T-helper 2 cell treated with Interferon-gamma antibody and Interleukin-4, amounts not matched to agents 5 μg/mL and 100 μg/mL, for 36 hours (primary cell): ENCODE data around the gene HOXC10.

Experiments
- DNase-seq: peaks from one replicate; pipeline ENCODE4 v3.0.0; 2021; ENCODE audit warnings: low spot score
- H3K27ac Mint-ChIP-seq: one replicate; pipeline ENCODE4 v1.8.0; 2021; ENCODE audit warnings: mild to moderate bottlenecking, mixed read lengths
- H3K27me3 Mint-ChIP-seq: one replicate; pipeline ENCODE4 v1.8.0; 2021; ENCODE audit warnings: low read depth, mixed read lengths
- H3K36me3 Mint-ChIP-seq: one replicate; pipeline ENCODE4 v1.8.0; 2021; ENCODE audit warnings: low read depth, mixed read lengths
- H3K4me1 Mint-ChIP-seq: one replicate; pipeline ENCODE4 v1.8.0; 2021; ENCODE audit warnings: low read depth, mixed read lengths
- H3K4me3 Mint-ChIP-seq: one replicate; pipeline ENCODE4 v1.8.0; 2022; ENCODE audit warnings: mild to moderate bottlenecking, moderate library complexity, mixed read lengths
- H3K9me3 Mint-ChIP-seq: one replicate; pipeline ENCODE4 v1.8.0; 2021; ENCODE audit warnings: mixed read lengths

HOXC10 gene

DNA sequence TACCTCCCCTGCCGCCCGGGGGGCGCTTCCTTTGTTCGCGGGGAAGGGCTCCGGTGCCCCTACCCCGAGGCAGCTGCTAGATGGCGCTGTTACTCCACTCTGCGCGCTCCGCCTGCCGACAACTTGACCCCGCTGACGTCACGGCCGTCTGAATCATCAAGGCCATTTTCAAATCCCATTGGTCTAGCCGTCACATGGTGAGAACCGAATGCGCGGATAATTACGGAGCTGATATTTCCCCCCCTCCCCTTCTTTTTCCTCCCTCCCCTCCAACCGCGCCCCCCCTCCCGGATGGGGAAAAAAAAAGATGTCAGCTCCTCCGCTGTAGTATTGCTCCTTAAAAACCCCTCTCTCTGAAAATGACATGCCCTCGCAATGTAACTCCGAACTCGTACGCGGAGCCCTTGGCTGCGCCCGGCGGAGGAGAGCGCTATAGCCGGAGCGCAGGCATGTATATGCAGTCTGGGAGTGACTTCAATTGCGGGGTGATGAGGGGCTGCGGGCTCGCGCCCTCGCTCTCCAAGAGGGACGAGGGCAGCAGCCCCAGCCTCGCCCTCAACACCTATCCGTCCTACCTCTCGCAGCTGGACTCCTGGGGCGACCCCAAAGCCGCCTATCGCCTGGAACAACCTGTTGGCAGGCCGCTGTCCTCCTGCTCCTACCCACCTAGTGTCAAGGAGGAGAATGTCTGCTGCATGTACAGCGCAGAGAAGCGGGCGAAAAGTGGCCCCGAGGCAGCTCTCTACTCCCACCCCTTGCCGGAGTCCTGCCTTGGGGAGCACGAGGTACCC is at the start of gene HOXC10:
Gene HOXC10 (plus strand): TSS at position 246 of the 791 bp plus-strand sequence. CDS start 114 bp downstream, at position 360.
- Mint-ChIP-seq H3K4me3 (peak within 1 kb of the TSS; percentile 52), H3K4me1 (peaks cover 24% of the 10 kb centered on the region), H3K9me3 (no peaks in the 10 kb centered on the region), H3K27me3 (peaks cover 95% of the 10 kb centered on the region), H3K36me3 (no peaks in the 10 kb centered on the region), H3K27ac (peak within 1 kb of the TSS; percentile 77)
- DNase-seq, result peak; percentile 74

DNA sequence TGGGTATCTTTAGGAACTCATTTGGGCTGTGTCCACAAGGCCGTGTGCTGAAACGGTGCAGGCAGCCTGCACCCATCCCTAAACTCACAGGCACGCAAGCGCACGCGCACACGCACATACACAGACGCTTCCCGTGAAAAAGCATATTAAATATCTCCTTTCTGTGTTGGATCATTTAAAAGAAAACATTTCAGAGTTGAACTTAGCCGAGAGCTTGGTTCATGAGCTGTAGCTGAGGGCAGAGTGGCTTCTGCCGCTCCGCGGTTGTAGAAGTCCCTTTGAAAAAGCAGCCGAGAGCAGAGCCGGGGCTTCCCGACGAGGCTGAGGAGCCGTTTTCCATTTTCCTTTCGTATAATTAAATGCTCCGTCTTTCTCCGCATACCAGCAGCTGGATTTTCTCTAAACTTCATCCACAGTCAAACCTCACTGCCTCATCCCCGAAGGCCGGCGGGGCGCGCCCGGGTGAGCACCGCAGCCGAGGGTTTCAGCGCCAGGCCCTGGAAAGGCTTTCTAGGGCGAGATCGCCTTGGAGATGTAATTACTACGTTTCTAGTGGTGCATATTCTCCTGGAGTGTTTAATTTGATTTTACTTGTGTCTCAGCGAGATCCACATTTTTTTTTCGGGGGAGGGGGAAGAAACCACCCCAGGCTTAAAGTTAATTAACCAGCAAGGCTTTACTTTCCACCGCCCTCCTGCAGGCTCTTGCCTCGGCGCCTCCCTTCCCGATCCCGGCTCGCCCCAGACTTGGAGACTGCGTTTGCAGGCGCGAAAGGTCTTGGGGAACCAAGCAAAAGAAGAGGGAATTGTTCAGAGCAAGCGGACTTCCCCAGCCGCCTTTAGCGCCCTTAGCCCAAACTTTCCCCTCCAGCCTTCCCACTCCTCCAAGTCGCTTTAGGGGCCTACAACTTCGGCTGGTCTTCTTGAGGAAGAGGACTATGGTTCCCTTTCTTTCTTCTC is 49.3 kb upstream of the HOXC10 start:
- no peak for DNase-seq
- Mint-ChIP-seq H3K4me1 (no peaks in the 10 kb centered on the region), H3K9me3 (no peaks in the 10 kb centered on the region), H3K27me3 (peaks cover 93% of the 10 kb centered on the region), H3K27ac (no peak overlapping the region), H3K4me3 (no peak overlapping the region), H3K36me3 (peaks cover 2% of the 10 kb centered on the region)

DNA sequence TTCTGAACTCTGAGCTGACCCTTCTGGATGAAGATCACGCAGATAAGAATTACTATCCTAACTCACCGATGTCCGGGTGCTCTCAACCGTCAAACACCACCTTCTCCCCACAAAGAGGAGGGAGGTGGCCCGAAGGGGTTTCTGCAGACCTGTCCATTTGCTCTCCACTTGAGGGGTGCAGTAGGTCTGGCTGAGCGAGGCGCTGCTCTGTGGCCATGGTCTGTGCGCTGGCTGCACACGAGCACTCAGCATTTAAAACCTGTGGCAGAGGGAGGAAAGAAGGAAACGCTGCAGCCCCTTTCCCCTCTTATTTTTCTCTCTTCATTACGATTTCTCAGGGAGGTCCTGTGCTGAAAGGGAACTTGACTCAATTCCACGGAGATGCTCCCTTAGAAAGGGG is 47.8 kb upstream of the HOXC10 start:
- H3K4me3 Mint-ChIP-seq, result no peak overlapping the region
- no peak overlapping the region for H3K27ac Mint-ChIP-seq
- H3K27me3 Mint-ChIP-seq, result peaks cover 92% of the 10 kb centered on the region

GRCh38 chr12:53937596-53938325 is 47.2 kb upstream of the HOXC10 start:
- Mint-ChIP-seq H3K27ac (no peak overlapping the region), H3K9me3 (no peaks in the 10 kb centered on the region), H3K4me3 (no peak overlapping the region), H3K27me3 (peaks cover 91% of the 10 kb centered on the region), H3K4me1 (no peaks in the 10 kb centered on the region), H3K36me3 (peaks cover 2% of the 10 kb centered on the region)
- no peak for DNase-seq

More for the DNA sequence above, 47.8 kb upstream of the HOXC10 start:
- peaks cover 2% of the 10 kb centered on the region for H3K36me3 Mint-ChIP-seq
- DNase-seq, result no peak
- H3K9me3 Mint-ChIP-seq, result no peaks in the 10 kb centered on the region
- H3K4me1 Mint-ChIP-seq, result no peaks in the 10 kb centered on the region

GRCh38 chr12:53938326-53939140 is 46.4 kb upstream of the HOXC10 start, which contains the start of gene HOXC13:
Gene HOXC13 (plus strand): TSS chr12:53938831. CDS start chr12:53938907, 76 bp downstream.
- Mint-ChIP-seq H3K9me3 (no peaks in the 10 kb centered on the region), H3K27me3 (peaks cover 90% of the 10 kb centered on the region), H3K4me3 (no peak within 1 kb of the TSS), H3K27ac (peak within 1 kb of the TSS; percentile 15), H3K36me3 (peaks cover 2% of the 10 kb centered on the region), H3K4me1 (no peaks in the 10 kb centered on the region)
- DNase-seq, result no peak

GRCh38 chr12:53939141-53940108 is 45.5 kb upstream of the HOXC10 start:
- Mint-ChIP-seq H3K27me3 (peaks cover 90% of the 10 kb centered on the region), H3K27ac (peak overlapping the region; percentile 45), H3K4me1 (no peaks in the 10 kb centered on the region), H3K4me3 (no peak overlapping the region), H3K36me3 (peaks cover 2% of the 10 kb centered on the region), H3K9me3 (no peaks in the 10 kb centered on the region)
- DNase-seq, result no peak

- H3K27me3 Mint-ChIP-seq, result peaks cover 90% of the 10 kb centered on the region
- H3K36me3 Mint-ChIP-seq, result peaks cover 2% of the 10 kb centered on the region
- H3K4me3 Mint-ChIP-seq, result no peak overlapping the region
- no peaks in the 10 kb centered on the region for H3K4me1 Mint-ChIP-seq
- no peak overlapping the region for H3K27ac Mint-ChIP-seq
- DNase-seq, result no peak
- no peaks in the 10 kb centered on the region for H3K9me3 Mint-ChIP-seq
Measured at GRCh38 chr12:53940443-53941014, 44.4 kb upstream of the HOXC10 start.

- Mint-ChIP-seq H3K4me1 (no peaks in the 10 kb centered on the region), H3K9me3 (no peaks in the 10 kb centered on the region), H3K4me3 (no peak overlapping the region), H3K27me3 (peaks cover 90% of the 10 kb centered on the region), H3K27ac (no peak overlapping the region), H3K36me3 (peaks cover 2% of the 10 kb centered on the region)
- DNase-seq, result no peak
Measured at GRCh38 chr12:53941187-53941586, 43.8 kb upstream of the HOXC10 start.

DNA sequence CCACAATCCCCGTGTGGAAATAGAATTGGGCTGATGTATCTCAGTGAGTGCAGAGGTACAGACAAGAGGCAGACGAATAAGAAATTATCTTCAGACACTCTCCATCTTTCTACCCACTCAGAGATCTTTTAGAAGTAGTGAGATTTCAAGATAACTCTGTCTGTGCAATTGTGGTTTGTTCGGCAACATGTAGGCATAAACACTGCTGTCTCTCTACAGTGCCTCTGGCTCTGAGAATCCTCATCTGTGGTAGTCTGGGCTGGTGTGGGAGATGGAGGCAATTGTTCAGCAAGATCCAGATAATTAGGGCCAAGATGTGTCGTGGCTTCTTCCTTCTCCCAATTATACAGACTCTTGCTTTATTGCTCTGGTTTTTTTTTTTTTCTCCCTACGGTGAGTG is 43.2 kb upstream of the HOXC10 start:
- no peak overlapping the region for H3K4me3 Mint-ChIP-seq
- no peak for DNase-seq
- peaks cover 2% of the 10 kb centered on the region for H3K36me3 Mint-ChIP-seq
- no peak overlapping the region for H3K27ac Mint-ChIP-seq
- H3K9me3 Mint-ChIP-seq, result no peaks in the 10 kb centered on the region
- H3K4me1 Mint-ChIP-seq, result no peaks in the 10 kb centered on the region
- H3K27me3 Mint-ChIP-seq, result peaks cover 91% of the 10 kb centered on the region

DNA sequence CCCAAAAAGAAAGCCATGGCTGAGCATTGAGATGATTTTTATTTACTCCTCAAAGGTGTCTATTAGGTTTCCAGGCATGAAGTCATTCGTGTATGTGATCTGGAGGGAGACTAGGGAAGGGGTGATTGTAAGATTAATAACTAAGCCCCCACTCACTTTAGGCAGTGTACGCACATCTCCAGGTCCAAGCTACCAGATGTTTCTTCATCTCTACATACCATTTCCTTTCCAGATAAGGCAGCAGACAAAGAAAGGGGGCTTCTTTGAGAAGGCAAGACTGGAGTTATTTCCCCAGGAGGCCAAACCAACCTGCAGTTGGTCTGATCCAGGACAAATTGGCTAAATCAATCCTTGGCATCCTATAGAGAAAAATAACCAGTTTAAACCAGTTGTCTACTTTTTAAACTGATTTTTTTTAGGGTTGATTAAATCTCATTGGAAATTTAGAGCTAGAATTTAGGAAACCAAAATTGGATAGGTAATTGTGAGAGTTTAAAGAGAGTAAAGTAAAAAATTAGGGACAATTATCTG is 42.4 kb upstream of the HOXC10 start:
- H3K4me3 Mint-ChIP-seq, result no peak overlapping the region
- DNase-seq, result no peak
- H3K36me3 Mint-ChIP-seq, result peaks cover 2% of the 10 kb centered on the region
- H3K9me3 Mint-ChIP-seq, result no peaks in the 10 kb centered on the region
- H3K4me1 Mint-ChIP-seq, result no peaks in the 10 kb centered on the region
- peaks cover 91% of the 10 kb centered on the region for H3K27me3 Mint-ChIP-seq
- H3K27ac Mint-ChIP-seq, result no peak overlapping the region

DNA sequence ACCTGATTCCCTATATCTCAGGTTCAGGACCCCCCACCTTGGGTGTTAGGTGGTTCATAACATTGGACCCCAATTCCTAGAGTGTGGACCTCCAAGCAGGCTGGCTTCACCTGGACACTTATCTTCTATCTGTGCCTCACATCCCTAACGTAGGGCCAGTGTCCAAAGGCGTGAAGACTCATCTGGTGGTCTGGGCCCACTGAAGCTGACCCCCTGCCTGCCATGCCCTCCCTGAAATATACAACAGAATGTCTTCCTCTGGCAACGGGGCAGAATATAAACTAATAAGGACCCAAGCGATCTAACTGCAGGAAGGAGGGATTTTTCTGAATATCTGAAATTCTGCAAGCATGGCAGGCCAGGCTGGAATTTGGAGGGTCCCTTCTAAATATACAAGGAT is 40.7 kb upstream of the HOXC10 start:
- Mint-ChIP-seq H3K4me1 (no peaks in the 10 kb centered on the region), H3K27me3 (peaks cover 95% of the 10 kb centered on the region), H3K4me3 (no peak overlapping the region), H3K9me3 (no peaks in the 10 kb centered on the region), H3K36me3 (peaks cover 2% of the 10 kb centered on the region), H3K27ac (no peak overlapping the region)
- no peak for DNase-seq
